Activated gamma-delta T cell treated with anti-CD3 and anti-CD28 coated beads, Interleukin-2, amount 50 U/mL, for 16 hours (primary cell): ENCODE measurements around the gene CDH15.
"Not testable (repeated sequence)": the region's sequence is repeated elsewhere in the genome, so short reads cannot be mapped to it uniquely, and the experiment has no call there.

Source experiments
- DNase-seq: peaks from one replicate; pipeline ENCODE4 v3.0.0-alpha.2; 2020; ENCODE audit warnings: low read depth

Gene CDH15

DNA sequence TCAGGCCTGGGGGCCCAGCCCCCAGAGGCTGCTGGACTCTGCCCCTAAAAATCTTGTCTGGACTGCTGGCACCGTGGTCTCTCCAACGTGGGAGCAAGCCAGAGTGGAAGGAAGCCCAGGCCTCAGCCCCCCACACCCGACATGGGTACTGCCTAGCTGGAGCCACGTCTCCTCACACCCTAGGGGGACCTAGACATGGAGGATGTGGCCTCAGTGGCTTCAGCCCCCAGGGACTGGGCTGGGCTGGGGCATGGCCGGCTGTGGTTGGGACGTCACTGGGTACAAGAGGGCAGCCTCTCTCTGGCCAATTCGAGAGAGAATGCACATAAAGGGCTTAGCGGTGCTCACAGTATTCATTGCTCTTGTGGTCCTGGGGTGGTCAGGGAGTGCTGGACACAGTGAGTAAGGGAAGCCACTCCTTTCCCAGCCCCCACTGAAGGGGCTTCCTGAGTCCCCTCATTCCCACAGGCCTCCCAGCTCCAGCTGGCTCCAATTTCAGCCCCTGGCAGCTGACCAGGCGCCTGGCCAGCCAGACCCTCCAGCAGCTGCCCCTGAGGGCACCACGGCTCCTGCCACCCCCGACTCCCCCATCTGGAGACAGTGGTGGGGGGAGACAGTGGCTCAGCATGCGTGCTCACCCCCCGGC lies 1.1 kb downstream of the CDH15 start:
- DNase-seq: no peak

DNA sequence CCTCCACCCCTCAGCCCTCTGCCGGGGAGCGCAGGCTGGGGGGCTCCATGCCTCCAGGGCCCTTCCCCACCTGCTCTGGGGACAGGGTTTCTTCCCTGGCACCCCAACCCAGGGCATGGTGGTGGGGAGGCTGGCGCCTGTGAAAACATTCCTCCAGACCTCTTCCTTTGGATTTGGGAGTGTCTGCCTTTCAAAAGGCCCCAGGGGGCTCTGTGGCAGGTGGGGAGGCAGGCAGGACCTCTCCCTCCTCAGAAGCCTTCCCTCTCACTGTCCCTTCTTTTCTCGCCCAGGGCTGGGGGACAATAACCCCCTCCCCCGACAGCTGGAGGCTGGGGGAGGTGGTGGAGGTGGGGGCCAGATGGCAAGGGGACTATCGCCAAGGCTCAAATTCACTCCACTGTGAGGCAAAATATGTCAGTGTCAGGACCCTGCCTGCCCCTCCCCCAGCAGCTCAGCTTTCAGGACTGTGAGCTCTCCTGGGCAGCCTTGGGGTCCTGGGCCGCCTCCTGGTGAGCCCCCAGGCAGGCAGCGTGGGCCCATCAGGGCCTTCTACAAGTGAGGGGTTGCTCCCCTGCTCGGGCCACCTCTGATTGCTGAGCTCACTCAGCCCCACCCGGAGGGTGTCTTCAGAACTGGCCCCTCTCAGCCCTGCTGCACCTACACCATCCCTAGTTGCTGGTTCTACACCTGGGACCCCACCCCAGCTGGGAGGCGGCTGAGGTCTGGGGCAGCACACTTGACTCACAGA lies 1.8 kb downstream of the CDH15 start:
- no peak for DNase-seq

DNA sequence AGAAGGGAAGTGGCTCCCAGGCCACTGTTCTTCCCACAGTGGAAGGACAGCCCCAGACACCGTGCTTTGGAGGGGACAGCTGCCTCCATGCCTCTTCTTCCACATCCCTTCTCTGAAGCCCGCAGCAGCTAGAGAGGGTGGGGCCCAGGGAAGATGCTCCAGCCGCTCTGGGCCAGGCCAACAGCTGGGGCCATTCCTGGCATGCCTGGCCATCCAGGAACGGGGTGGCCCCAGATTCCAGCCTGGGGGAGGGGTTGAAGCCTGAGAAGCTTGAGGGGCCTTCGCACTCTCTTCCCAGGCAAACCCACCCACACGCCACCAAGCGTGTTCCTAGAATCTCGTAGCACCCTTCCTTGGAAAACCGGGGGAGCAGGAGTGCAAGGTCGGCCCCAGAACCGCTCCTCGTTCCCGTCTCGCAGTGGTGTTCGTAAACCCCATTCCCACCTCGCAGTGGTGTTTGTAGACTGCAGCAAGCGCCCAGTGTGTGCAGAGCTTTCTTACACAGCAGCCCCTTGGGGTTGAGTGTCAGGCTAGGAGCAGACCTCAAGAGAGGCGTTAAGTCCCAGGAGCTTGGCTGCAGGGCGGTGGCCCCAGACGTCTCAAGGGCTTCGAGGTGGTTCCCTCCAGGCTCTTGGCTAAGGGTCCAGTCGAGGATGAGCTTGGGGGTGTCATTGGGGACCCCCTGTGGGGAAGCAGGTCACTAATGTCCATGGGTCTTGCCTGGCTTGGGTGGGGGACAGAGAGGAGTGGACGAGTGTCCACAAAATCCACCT lies 2.7 kb downstream of the CDH15 start:
- DNase-seq: no peak

DNA sequence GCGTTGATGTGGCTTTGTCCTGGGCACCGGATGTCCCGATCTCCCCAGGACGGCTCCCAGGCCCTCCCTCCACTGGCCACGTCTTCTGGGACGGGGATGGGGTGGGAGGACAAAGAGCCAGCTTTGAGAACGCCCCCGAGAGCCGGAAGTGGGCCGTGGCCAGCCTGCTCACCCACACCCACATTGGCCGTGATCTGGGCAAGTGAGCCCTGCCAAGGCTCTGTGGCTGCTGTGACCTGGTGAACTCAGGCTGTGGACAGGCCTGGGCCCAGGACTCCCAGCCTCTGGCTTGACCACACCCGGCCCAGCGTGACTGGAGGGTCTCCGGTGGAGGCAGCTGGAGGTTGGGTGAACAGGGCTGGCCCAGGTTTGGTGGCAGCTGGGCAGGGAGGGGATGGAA lies 3.3 kb downstream of the CDH15 start:
- DNase-seq: no peak

DNA sequence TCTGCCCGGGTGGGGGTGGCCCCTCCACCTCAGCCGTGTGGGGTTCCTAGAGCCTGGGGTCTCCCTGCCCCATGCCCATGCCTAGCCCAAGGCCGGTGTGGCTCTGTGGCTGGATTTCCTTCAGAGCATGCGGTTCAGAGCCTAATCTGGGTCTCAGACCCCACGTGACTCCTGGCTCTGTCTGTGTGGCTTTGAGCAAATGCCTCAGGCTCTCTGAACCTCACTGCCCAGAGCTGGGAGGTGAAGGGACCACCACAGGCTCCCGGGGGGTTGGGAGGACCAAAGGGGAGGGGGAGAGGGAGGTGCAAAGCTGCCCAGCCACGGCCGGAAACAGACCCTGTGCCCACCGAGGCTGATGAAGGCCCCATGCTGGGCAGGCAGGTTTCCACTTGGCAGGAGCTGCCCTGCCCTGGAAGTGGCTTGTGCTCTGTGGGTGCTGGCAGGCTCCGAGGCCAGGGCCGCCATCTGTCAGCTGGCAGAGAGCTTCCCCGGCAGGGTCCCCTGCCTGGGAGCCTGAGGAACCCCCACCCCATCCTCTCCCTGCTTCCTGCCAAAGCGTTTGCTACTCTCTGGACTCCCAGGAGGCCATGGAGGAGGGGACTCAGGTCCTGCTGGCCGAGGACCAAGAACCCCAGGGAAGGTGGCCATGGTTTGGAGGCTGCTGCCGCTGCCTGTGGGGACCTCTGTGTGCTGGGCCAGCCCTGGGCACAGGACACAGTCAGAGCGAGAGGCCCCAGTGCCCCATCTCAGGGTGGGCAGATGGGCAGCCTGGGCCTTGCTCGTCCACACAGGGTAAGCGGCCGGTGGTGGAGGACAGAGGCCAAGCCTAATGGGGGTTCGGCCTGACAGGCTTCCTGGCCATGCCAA lies 4.0 kb downstream of the CDH15 start:
- no peak for DNase-seq

DNA sequence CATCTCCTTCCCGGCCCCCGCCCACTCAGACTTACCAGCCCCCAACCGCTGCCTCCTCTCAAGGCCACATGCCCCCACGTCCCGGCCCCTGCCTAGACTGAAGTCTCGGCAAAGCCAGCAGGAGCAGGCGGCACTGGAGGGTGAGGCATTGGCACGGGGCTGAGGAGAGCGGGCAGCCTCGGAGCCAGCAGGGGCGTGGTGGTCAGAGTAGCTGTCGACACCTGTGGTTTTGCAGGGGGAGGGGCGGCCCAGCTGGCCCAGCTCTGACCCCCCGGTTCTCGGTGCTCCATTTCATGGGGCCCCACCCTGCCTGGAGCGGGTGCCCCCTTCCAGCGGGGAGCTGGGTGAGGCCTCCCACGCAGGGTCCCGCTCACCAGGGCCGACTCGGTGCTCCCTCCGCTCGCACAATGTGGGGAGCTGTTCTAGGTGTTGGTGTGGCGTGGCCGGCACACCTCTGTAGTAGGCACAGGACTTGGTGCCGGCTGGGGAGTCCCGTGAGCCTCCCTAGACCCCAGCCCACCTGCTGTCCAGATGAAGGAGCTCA lies 4.7 kb downstream of the CDH15 start:
- DNase-seq: no peak

DNA sequence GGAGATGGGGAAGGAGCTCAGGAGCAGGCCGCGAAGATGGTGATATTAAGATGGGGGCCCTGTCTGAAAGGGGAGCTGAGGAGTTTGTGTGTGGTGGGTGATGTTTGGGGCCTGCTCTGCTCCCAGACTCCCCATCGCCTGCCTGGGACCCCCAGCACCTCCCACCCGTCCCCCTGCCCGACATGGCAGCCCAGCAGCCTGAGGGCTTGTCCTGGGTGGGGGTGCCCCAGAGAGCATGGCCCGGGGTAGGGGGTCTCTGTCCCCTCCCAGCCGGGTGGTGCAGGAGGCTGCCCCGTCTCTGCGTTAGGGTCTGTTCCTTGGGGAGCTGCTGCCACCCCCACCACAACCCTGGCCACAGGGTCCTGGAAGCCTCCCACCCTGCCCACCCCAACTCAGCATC lies 5.2 kb downstream of the CDH15 start:
- no peak for DNase-seq

DNA sequence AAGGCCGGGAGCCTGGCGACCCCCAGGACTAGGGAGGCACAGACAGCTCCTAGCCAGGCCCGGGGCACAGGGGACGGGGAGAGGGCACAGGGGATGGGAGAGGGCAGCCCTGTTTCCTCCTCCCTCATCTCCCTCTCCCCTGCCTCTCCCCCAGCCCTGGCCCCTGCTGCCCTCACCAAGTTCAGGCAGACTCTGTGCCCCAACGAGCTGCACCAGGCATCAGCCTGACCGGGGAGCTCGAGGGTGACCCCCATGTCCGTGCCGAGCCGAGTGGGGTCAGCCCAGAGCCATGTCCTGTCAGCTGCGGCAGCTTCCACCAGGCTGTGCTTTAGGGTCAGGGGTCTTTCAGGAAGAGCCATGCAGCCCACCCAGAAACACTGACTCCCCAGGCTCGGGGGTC lies 6.0 kb downstream of the CDH15 start:
- DNase-seq: no peak

DNA sequence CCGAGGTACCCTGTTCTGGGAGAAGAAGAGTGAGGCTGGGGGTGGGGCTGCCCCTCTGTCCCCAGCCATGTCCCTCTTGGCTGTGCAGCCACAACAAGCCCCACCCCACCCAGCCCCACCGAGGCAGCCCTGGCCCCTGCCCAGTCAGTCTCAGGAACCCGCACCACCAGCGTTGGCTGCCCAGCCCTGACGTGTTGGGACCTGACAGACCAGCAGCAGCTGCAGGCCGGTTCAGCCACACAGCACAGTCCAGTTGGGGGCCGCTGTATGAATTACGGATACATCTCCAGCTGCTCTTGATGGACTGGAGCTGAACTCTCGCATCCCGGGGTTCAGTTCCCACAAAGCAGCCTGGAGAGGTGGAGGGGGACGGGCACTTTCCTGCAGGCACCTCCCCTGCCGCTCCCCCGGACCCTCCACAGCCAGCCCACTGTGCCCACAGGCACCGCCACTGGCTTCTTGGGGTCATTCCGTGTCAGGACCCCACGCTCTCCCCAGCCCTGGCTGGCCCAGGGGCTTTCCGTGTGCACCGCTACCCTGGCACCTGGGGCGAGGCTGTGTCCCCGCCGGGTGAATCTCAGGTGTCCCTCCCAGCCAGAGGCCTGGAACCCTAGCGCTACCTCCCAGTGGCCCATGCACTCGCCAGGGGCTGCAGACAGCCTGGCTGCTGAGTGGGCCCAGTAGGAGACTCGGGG lies 7.1 kb downstream of the CDH15 start:
- no peak for DNase-seq

DNA sequence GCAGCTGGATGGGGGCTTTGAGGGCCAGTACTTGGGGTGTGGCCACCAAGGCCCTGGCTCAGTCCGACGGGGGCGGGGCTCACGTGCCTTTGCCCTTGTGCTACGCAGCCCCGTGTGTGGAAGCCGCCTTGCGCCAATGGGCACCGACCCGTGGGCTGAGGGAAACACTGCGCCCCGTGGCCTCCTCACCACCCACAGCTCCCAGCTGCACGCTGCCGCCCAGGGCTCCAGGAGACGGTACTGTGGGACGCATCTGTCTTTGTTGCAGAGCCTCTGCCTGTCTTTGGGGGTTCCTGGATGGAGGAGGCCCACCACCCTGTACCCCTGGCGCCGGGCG lies 7.6 kb downstream of the CDH15 start:
- DNase-seq: no peak

DNA sequence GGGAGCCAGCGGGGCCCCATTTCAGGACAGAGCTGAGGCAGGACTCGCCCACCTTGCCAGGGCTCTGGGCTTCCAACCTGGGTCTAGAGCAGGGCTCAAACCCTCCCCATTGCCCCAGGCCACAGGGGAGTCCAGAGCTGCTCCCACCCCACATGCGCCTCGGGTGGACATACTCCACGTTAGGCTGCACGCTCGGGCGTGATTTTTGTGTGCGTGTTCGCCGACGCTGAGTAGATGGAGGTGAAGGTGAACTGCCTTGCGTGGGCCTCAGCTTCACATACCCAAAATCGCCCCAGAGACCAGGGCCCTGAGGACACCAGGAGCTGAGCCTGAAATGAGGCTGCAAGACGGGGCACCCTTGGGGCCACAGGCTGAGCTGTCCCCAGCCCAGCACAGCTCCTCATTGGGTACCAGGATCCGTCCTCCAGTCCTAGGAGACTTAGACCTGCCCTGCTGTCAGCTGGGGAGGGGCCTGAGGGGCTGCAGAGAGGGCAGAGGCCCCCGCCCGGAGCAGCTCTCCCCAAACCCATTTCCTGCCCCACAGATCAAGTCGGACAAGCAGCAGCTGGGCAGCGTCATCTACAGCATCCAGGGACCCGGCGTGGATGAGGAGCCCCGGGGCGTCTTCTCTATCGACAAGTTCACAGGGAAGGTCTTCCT lies 8.2 kb downstream of the CDH15 start:
- DNase-seq: no peak

DNA sequence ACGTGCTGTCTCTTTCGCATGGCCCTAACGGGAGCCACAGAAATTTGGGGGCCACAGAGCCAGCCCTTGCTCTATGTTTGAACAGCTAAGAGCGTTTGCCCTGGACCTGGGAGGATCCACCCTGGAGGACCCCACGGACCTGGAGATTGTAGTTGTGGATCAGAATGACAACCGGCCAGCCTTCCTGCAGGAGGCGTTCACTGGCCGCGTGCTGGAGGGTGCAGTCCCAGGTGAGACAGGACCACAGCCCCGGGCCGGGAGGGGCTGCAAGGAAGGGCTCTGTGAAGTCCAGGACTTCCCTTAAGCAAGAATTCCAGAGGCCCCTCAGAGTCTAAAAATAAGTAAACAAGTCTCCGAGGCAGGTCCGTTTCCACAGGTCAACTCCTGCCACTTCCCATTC lies 11.9 kb downstream of the CDH15 start:
- no peak for DNase-seq

DNA sequence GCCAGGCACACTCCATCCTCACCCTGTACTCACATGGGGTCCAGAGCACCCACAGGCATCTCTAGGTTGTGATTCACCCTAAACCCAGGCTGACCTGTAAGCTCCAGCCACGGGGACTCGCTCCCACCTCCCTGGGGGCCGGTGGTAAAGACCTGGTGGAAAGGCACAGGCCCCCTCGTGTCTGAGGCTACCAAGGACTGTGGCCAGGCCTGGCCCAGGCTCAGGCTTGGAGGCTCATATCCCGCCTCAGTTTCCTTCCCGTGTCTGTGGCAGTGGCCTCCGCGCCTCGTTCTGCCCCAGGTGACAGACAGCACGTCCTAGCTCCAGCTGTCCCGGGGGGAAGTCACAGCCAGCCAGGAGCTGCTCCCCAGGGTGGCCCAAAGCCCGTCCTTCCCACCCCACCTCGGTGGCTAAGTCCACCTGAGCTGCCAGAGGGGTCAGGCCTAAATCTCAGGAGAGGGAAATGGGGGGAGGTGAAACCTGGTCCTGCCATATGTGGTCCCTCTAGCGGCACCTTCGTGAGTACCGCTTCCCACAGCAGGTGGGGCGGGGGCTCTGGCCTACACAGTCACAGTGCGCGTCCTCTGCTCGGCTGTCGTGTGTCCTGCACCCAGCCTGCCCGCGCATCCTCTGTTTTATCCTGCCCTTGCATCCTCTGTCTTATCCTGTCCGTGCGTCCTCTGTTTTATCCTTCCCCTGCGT lies 12.6 kb downstream of the CDH15 start:
- DNase-seq: no peak

DNA sequence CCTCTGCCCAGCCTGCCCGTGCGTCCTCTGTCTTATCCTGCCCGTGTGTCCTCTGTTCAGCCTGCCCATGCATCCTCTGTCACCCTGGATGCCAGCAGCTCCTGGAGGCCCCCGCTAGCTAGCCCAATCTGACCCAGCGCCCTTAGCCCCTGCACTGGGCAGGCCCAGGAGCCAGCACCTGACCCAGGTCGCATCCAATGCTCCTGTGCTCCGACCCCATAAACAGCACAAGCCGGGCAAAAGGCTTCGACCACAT lies 13.1 kb downstream of the CDH15 start:
- DNase-seq: no peak

DNA sequence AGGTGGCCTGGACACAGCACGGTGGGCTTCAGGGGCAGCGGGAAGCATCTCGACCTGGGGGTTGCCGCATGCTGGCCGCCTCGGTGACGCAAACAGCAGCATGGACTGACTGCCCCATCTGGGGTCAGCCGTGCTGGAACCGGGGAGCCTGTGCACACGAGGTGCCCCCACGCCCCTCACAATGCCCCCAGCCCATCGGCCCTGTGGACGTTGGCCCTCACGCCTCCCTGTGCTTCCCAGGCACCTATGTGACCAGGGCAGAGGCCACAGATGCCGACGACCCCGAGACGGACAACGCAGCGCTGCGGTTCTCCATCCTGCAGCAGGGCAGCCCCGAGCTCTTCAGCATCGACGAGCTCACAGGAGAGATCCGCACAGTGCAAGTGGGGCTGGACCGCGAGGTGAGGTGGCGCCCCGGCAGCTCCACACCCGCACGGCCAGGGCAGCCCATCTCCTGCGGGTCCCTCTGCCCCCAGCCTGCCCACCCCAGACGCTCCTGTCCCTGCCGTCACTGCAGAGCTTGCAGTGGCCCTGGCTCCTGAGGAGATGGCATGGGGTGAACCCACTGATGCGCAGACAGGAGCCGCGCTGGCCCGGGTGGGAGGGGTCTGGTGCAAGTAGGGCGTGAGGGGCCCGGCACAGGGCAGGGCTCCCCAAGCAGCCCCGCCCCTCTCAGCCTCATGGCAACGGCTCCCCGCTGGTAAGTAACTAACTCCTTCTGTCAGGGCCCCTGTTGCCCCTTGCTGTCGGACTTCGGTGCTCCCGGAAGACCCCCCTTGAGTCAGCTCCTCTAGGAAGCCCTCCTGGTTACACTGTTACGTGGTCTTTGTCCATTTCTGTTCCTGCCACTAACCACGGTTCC lies 13.6 kb downstream of the CDH15 start:
- DNase-seq: no peak

DNA sequence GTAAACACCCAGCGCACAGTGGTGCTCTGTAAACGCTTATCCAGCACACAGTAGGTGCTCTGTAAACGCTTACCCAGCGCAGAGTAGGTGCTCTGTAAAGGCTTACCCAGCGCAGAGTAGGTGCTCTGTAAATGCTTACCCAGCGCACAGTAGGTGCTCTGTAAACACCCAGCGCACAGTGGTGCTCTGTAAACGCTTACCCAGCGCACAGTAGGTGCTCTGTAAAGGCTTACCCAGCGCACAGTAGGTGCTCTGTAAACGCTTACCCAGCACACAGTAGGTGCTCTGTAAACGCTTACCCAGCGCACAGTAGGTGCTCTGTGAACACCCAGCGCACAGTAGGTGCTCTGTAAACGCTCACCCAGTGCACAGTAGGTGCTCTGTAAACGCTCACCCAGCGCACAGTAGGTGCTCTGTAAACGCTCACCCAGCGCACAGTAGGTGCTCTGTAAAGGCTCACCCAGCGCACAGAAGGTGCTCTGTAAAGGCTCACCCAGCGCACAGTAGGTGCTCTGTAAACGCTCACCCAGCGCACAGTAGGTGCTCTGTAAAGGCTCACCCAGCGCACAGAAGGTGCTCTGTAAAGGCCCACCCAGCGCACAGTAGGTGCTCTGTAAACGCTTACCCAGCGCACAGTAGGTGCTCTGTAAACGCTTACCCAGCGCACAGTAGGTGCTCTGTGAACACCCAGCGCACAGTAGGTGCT lies 14.5 kb downstream of the CDH15 start:
- DNase-seq: not testable (repeated sequence)

DNA sequence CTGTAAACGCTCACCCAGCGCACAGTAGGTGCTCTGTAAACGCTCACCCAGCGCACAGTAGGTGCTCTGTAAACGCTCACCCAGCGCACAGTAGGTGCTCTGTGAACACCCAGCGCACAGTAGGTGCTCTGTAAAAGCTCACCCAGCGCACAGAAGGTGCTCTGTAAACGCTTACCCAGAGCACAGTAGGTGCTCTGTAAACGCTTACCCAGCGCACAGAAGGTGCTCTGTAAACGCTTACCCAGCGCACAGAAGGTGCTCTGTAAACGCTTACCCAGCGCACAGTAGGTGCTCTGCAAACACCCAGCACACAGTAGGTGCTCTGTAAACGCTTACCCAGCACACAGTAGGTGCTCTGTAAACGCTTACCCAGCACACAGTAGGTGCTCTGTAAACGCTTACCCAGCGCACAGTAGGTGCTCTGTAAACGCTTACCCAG lies 15.1 kb downstream of the CDH15 start:
- not testable (repeated sequence) for DNase-seq

DNA sequence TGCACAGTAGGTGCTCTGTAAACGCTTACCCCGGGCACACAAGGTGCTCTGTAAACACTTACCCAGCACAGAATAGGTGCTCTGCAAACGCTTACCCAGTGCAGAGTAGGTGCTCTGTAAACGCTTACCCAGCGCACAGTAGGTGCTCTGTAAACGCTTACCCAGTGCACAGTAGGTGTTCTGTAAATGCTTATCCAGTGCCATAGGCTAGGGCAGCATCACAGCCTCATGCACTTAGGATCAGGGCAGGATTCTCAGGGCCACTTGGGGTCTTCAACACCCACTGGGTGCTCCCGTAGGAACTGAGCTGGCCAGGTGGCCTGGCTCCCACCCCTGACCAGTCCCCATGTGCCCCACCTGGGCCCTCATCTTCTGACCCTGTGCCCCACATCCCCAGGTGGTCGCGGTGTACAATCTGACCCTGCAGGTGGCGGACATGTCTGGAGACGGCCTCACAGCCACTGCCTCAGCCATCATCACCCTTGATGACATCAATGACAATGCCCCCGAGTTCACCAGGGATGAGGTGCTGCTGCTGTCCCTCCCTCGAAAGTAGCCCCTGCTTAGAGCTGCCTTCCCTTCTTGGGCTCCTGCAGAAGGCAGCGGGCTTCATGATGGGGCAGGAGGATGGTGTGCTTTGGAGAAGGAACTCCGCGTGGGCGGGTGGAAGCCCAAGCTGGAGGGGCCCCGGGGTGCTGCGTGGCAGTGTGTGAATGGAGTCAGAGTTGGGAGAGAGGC lies 15.7 kb downstream of the CDH15 start:
- DNase-seq: no peak
